ENCODE measurements around the gene C19orf53. TPM values are rescaled to one million over a fixed set of nuclear protein-coding genes. Genes with fewer than 3 reads are reported as not detected.
"Not testable (repeated sequence)": the region's sequence is repeated elsewhere in the genome, so short reads cannot be mapped to it uniquely, and the experiment has no call there.

Gene C19orf53
- total and polyA plus RNA-seq, 2 donors (not counting 1 experiment from before 2014, with no cell fraction given) = 58.8 to 146 TPM

GRCh38 chr19:13778398-13778797 is 4.1 kb downstream of the C19orf53 start:
- H3K79me2 ChIP-seq (ENCODE audit: control insufficient read depth, insufficient read depth, low read length) = peaks cover 25% of the 10 kb centered on the region
- H3K9ac ChIP-seq (ENCODE audit: insufficient read depth, low read length) = no peak overlapping the region
- TF ChIP-seq CTCF (conservative IDR thresholded peaks at IDR 0.05 in 1 of 2, IDR thresholded peaks at IDR 0.05 in 1 of 2; ENCODE audit: low read depth in 1 of 2, low read length in 2 of 2) (no peak), EZH2 (IDR thresholded peaks at IDR 0.05; ENCODE audit: low read length, missing control alignments) (no peak)
- no peaks in the 10 kb centered on the region for H4K20me1 ChIP-seq (ENCODE audit: control insufficient read depth, extremely low read depth, insufficient read depth, low read length)
- H3K36me3 ChIP-seq (ENCODE audit: control insufficient read depth, insufficient read depth, low read length) = peaks cover 21% of the 10 kb centered on the region
- no peak overlapping the region for H2AFZ ChIP-seq (ENCODE audit: low read length)
- H3K27ac ChIP-seq (ENCODE audit: insufficient read depth, low read length) = no peak overlapping the region
- H3K9me3 ChIP-seq (ENCODE audit: control insufficient read depth, insufficient read depth, low read depth, low read length) = no peaks in the 10 kb centered on the region
- peaks cover 12% of the 10 kb centered on the region for H3K4me1 ChIP-seq (ENCODE audit: control insufficient read depth, extremely low read depth, insufficient read depth, low read length)
- no peak overlapping the region for H3K4me2 ChIP-seq (ENCODE audit: extremely low read depth, insufficient read depth, low read length)
- H3K4me3 ChIP-seq (replicated peaks in 1 of 4; ENCODE audit: control extremely low read depth in 1 of 4, insufficient read depth in 1 of 4, low read depth in 3 of 4, low read length in 4 of 4) = no peak overlapping the region
- H3K27me3 ChIP-seq (ENCODE audit: control insufficient read depth, insufficient read depth, low read length) = no peaks in the 10 kb centered on the region
- DNase-seq (ENCODE audit: low read depth in 2 of 2) = no peak

- H3K36me3 ChIP-seq (ENCODE audit: control insufficient read depth, insufficient read depth, low read length) = peaks cover 21% of the 10 kb centered on the region
- TF ChIP-seq CTCF (conservative IDR thresholded peaks at IDR 0.05 in 1 of 2, IDR thresholded peaks at IDR 0.05 in 1 of 2; ENCODE audit: low read depth in 1 of 2, low read length in 2 of 2) (no peak), EZH2 (IDR thresholded peaks at IDR 0.05; ENCODE audit: low read length, missing control alignments) (no peak)
- H3K79me2 ChIP-seq (ENCODE audit: control insufficient read depth, insufficient read depth, low read length) = peaks cover 25% of the 10 kb centered on the region
- no peak overlapping the region for H2AFZ ChIP-seq (ENCODE audit: low read length)
- DNase-seq (ENCODE audit: low read depth in 2 of 2) = no peak
- H3K4me2 ChIP-seq (ENCODE audit: extremely low read depth, insufficient read depth, low read length) = no peak overlapping the region
- no peak overlapping the region for H3K4me3 ChIP-seq (replicated peaks in 1 of 4; ENCODE audit: control extremely low read depth in 1 of 4, insufficient read depth in 1 of 4, low read depth in 3 of 4, low read length in 4 of 4)
- no peaks in the 10 kb centered on the region for H3K9me3 ChIP-seq (ENCODE audit: control insufficient read depth, insufficient read depth, low read depth, low read length)
- no peak overlapping the region for H3K9ac ChIP-seq (ENCODE audit: insufficient read depth, low read length)
- H3K4me1 ChIP-seq (ENCODE audit: control insufficient read depth, extremely low read depth, insufficient read depth, low read length) = peaks cover 9% of the 10 kb centered on the region
- no peaks in the 10 kb centered on the region for H3K27me3 ChIP-seq (ENCODE audit: control insufficient read depth, insufficient read depth, low read length)
- no peaks in the 10 kb centered on the region for H4K20me1 ChIP-seq (ENCODE audit: control insufficient read depth, extremely low read depth, insufficient read depth, low read length)
- no peak overlapping the region for H3K27ac ChIP-seq (ENCODE audit: insufficient read depth, low read length)
Observed at GRCh38 chr19:13778847-13779246, 4.6 kb downstream of the C19orf53 start.

DNA sequence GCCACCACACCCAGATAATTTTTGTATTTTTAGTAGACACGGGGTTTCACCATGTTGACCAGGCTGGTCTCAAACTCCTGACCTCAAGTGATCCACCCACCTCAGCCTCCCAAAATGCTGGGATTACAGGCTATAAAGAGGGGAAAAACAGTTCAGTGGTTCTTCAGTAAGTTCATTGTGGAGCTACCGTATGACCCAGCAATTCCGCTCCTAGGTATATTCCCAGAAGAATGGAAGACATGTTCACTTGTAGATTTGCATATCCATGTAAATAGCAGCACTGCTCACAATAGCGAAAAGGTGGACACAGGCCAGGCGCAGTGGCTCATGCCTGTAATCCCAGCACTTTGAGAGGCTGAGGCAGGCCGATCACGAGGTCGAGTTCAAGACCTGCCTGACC is 5.5 kb downstream of the C19orf53 start:
- not testable (repeated sequence) for H3K9ac ChIP-seq (ENCODE audit: insufficient read depth, low read length); H3K4me1 ChIP-seq (ENCODE audit: control insufficient read depth, extremely low read depth, insufficient read depth, low read length); H3K27ac ChIP-seq (ENCODE audit: insufficient read depth, low read length); H3K27me3 ChIP-seq (ENCODE audit: control insufficient read depth, insufficient read depth, low read length); DNase-seq (ENCODE audit: low read depth in 2 of 2); H3K4me2 ChIP-seq (ENCODE audit: extremely low read depth, insufficient read depth, low read length); H3K9me3 ChIP-seq (ENCODE audit: control insufficient read depth, insufficient read depth, low read depth, low read length); H4K20me1 ChIP-seq (ENCODE audit: control insufficient read depth, extremely low read depth, insufficient read depth, low read length); H2AFZ ChIP-seq (ENCODE audit: low read length); H3K4me3 ChIP-seq (replicated peaks in 1 of 4; ENCODE audit: control extremely low read depth in 1 of 4, insufficient read depth in 1 of 4, low read depth in 3 of 4, low read length in 4 of 4)
- H3K36me3 ChIP-seq (ENCODE audit: control insufficient read depth, insufficient read depth, low read length) = peaks cover 21% of the 10 kb centered on the region
- H3K79me2 ChIP-seq (ENCODE audit: control insufficient read depth, insufficient read depth, low read length) = peaks cover 21% of the 10 kb centered on the region

All from fibroblast of lung (primary cell).